KMS-11 (cell line): ENCODE measurements around the gene ST7.

Experiments
- H2AFZ ChIP-seq: fragments of 200-600 bp; sonication (generic); 2 replicates; pipeline ENCODE4 v1.6.1; 2016; ENCODE audit warnings: antibody characterized with exemption, mixed run types, low read depth
- H3K27ac ChIP-seq: fragments of 200-600 bp; sonication (generic); 2 replicates; pipeline ENCODE4 v1.6.1; 2016; ENCODE audit warnings: mild to moderate bottlenecking, mixed run types
- H3K27me3 ChIP-seq: fragments of 200-600 bp; sonication (generic); 2 replicates; pipeline ENCODE4 v1.6.1; 2017; ENCODE audit warnings: mild to moderate bottlenecking, low read depth, mixed run types, moderate library complexity; ENCODE audit not compliant: insufficient read depth
- H3K36me3 ChIP-seq: fragments of 200-600 bp; sonication (generic); 2 replicates; pipeline ENCODE4 v1.6.1; 2017; ENCODE audit warnings: mild to moderate bottlenecking, mixed run types; ENCODE audit not compliant: insufficient read depth
- H3K4me1 ChIP-seq: fragments of 200-600 bp; sonication (generic); 2 replicates; pipeline ENCODE4 v1.6.1; 2016; ENCODE audit warnings: mild to moderate bottlenecking, low read depth, mixed run types; ENCODE audit not compliant: poor library complexity, severe bottlenecking
- H3K4me2 ChIP-seq: fragments of 200-600 bp; sonication (generic); 2 replicates; pipeline ENCODE4 v1.7.0; 2016; ENCODE audit warnings: mild to moderate bottlenecking, mixed run types
- H3K4me3 ChIP-seq: fragments of 200-600 bp; sonication (generic); IDR thresholded peaks from 2 replicates; pipeline ENCODE4 v1.6.1; 2017; ENCODE audit warnings: low read depth, low read length, mixed read lengths; ENCODE audit not compliant: insufficient read depth
- H3K79me2 ChIP-seq: fragments of 200-600 bp; sonication (generic); 2 replicates; pipeline ENCODE4 v1.6.1; 2016; ENCODE audit warnings: low read depth, mixed run types; ENCODE audit not compliant: insufficient read depth
- H3K9ac ChIP-seq: fragments of 200-600 bp; sonication (generic); 2 replicates; pipeline ENCODE4 v1.6.1; 2016; ENCODE audit warnings: mild to moderate bottlenecking, mixed run types
- H4K20me1 ChIP-seq: fragments of 200-600 bp; sonication (generic); 2 replicates; pipeline ENCODE4 v1.6.1; 2016; ENCODE audit warnings: mild to moderate bottlenecking, mixed run types; ENCODE audit not compliant: insufficient read depth
- CTCF ChIP-seq: fragments of 200-600 bp; sonication (generic); conservative IDR thresholded peaks from 2 replicates; pipeline ENCODE4 v1.6.1; 2017; ENCODE audit warnings: low read depth, mild to moderate bottlenecking, antibody characterized with exemption, low read length, moderate library complexity, mixed read lengths

ST7 gene

GRCh38 chr7:117158941-117159697 is 205.8 kb downstream of the ST7 start:
- TF ChIP-seq CTCF, result no peak
- no peak overlapping the region for H3K27ac ChIP-seq
- no peak overlapping the region for H3K4me3 ChIP-seq
- no peaks in the 10 kb centered on the region for H4K20me1 ChIP-seq
- H3K4me2 ChIP-seq, result no peak overlapping the region
- H3K9ac ChIP-seq, result no peak overlapping the region
- peaks cover 4% of the 10 kb centered on the region for H3K4me1 ChIP-seq
- no peaks in the 10 kb centered on the region for H3K27me3 ChIP-seq
- no peaks in the 10 kb centered on the region for H3K79me2 ChIP-seq
- no peaks in the 10 kb centered on the region for H3K36me3 ChIP-seq
- no peak overlapping the region for H2AFZ ChIP-seq

GRCh38 chr7:117163101-117163500 is 209.8 kb downstream of the ST7 start:
- TF ChIP-seq CTCF, result no peak
- Histone ChIP-seq H4K20me1 (no peaks in the 10 kb centered on the region), H3K4me1 (peaks cover 4% of the 10 kb centered on the region), H3K9ac (no peak overlapping the region), H3K4me2 (no peak overlapping the region), H3K79me2 (no peaks in the 10 kb centered on the region), H2AFZ (no peak overlapping the region), H3K36me3 (no peaks in the 10 kb centered on the region), H3K4me3 (no peak overlapping the region), H3K27me3 (no peaks in the 10 kb centered on the region), H3K27ac (no peak overlapping the region)

GRCh38 chr7:117164620-117165019 is 211.3 kb downstream of the ST7 start:
- no peak overlapping the region for H2AFZ ChIP-seq
- no peak overlapping the region for H3K4me2 ChIP-seq
- H3K27ac ChIP-seq, result no peak overlapping the region
- no peak overlapping the region for H3K4me3 ChIP-seq
- no peak overlapping the region for H3K9ac ChIP-seq
- no peaks in the 10 kb centered on the region for H3K79me2 ChIP-seq
- TF ChIP-seq CTCF, result no peak
- no peaks in the 10 kb centered on the region for H3K36me3 ChIP-seq
- no peaks in the 10 kb centered on the region for H4K20me1 ChIP-seq
- no peaks in the 10 kb centered on the region for H3K27me3 ChIP-seq
- no peaks in the 10 kb centered on the region for H3K4me1 ChIP-seq

- H4K20me1 ChIP-seq, result no peaks in the 10 kb centered on the region
- no peak overlapping the region for H3K4me2 ChIP-seq
- no peak for TF ChIP-seq CTCF
- no peaks in the 10 kb centered on the region for H3K36me3 ChIP-seq
- H3K79me2 ChIP-seq, result no peaks in the 10 kb centered on the region
- H3K27ac ChIP-seq, result no peak overlapping the region
- H2AFZ ChIP-seq, result no peak overlapping the region
- H3K4me1 ChIP-seq, result no peaks in the 10 kb centered on the region
- H3K9ac ChIP-seq, result no peak overlapping the region
- H3K27me3 ChIP-seq, result no peaks in the 10 kb centered on the region
- H3K4me3 ChIP-seq, result no peak overlapping the region
These were observed 212.4 kb downstream of the ST7 start for GRCh38 chr7:117165656-117166055.
